Measurements from ENCODE around the gene FANCE.

The FANCE gene

GRCh38 chr6:35484921-35485392 lies 32.8 kb downstream of the FANCE start:
- no peak for DNase-seq (ENCODE audit: low read depth)

GRCh38 chr6:35485402-35485877 lies 33.3 kb downstream of the FANCE start:
- no peak for DNase-seq (ENCODE audit: low read depth)

- DNase-seq (ENCODE audit: low read depth) = no peak
These were observed 34.1 kb downstream of the FANCE start for GRCh38 chr6:35486005-35486925.

GRCh38 chr6:35487658-35488516 lies 35.7 kb downstream of the FANCE start:
- peak; percentile 60 for DNase-seq (ENCODE audit: low read depth)

- DNase-seq (ENCODE audit: low read depth) = no peak
These were observed 36.4 kb downstream of the FANCE start for GRCh38 chr6:35488517-35488862.

- DNase-seq (ENCODE audit: low read depth) = no peak
These were observed 36.9 kb downstream of the FANCE start for GRCh38 chr6:35489066-35489465.

- peak; percentile 67 for DNase-seq (ENCODE audit: low read depth)
These were observed 38.1 kb downstream of the FANCE start for GRCh38 chr6:35489995-35490791.

- DNase-seq (ENCODE audit: low read depth) = no peak
These were observed 38.9 kb downstream of the FANCE start for GRCh38 chr6:35490821-35491557.

- DNase-seq (ENCODE audit: low read depth) = no peak
These were observed 39.6 kb downstream of the FANCE start for GRCh38 chr6:35491558-35492257.

GRCh38 chr6:35492258-35492973 lies 40.3 kb downstream of the FANCE start:
- DNase-seq (ENCODE audit: low read depth) = no peak

- no peak for DNase-seq (ENCODE audit: low read depth)
These were observed 40.8 kb downstream of the FANCE start for GRCh38 chr6:35492974-35493284.

- DNase-seq (ENCODE audit: low read depth) = no peak
These were observed 41.3 kb downstream of the FANCE start for GRCh38 chr6:35493307-35493983.

GRCh38 chr6:35494161-35494563 lies 42.0 kb downstream of the FANCE start:
- DNase-seq (ENCODE audit: low read depth) = no peak

- DNase-seq (ENCODE audit: low read depth) = no peak
These were observed 43.3 kb downstream of the FANCE start for GRCh38 chr6:35495258-35496035.

GRCh38 chr6:35496036-35496840 lies 44.1 kb downstream of the FANCE start:
- DNase-seq (ENCODE audit: low read depth) = peak; percentile 42

- peak; percentile 65 for DNase-seq (ENCODE audit: low read depth)
These were observed 44.9 kb downstream of the FANCE start, which contains the start of gene TEAD3 for GRCh38 chr6:35496841-35497570. Gene TEAD3 (minus strand): TSS chr6:35497079.
